AG09319 (cell line): ENCODE results near the gene XRCC4.

Experiments used
- DNase-seq: peaks from one replicate; pipeline ENCODE4 v3.0.0-alpha.2; 2010; ENCODE audit warnings: low read depth; ENCODE audit errors: extremely low read depth
- CTCF ChIP-seq: IDR thresholded peaks from 2 replicates; pipeline ENCODE4 v1.5.1; 2011; ENCODE audit warnings: low read depth, mild to moderate bottlenecking, inconsistent platforms, low read length, moderate library complexity

Gene XRCC4

GRCh38 chr5:83209963-83210362 lies 132.6 kb downstream of the XRCC4 start:
- TF ChIP-seq CTCF: no peak
- DNase-seq: no peak

- no peak for TF ChIP-seq CTCF
- DNase-seq: no peak
Observed at GRCh38 chr5:83219077-83219476, 141.7 kb downstream of the XRCC4 start.

- no peak for DNase-seq
- TF ChIP-seq CTCF: no peak
Observed at GRCh38 chr5:83219495-83219894, 142.1 kb downstream of the XRCC4 start.

GRCh38 chr5:83220331-83220730 lies 143.0 kb downstream of the XRCC4 start:
- TF ChIP-seq CTCF: no peak
- DNase-seq: no peak

GRCh38 chr5:83222906-83223305 lies 145.6 kb downstream of the XRCC4 start:
- no peak for TF ChIP-seq CTCF
- DNase-seq: no peak

GRCh38 chr5:83227611-83228010 lies 150.3 kb downstream of the XRCC4 start:
- TF ChIP-seq CTCF: no peak
- no peak for DNase-seq

GRCh38 chr5:83230511-83230910 lies 153.2 kb downstream of the XRCC4 start:
- DNase-seq: no peak
- no peak for TF ChIP-seq CTCF
